GM19025 (cell line): Measurements from ENCODE around the gene KIF1B.
"Not testable (repeated sequence)": the region's sequence is repeated elsewhere in the genome, so short reads cannot be mapped to it uniquely, and the experiment has no call there.

Source experiments
- ATAC-seq: cut with Tn5 transposase; IDR thresholded peaks from one replicate; pipeline ENCODE4 v1.9.1; 2021; ENCODE audit warnings: mild to moderate bottlenecking, low read depth, moderate library complexity; ENCODE audit not compliant: unreplicated experiment

KIF1B gene

GRCh38 chr1:10193288-10193687 lies 17.1 kb upstream of the KIF1B start:
- no peak for ATAC-seq

GRCh38 chr1:10195570-10195969 lies 14.8 kb upstream of the KIF1B start:
- ATAC-seq: no peak

- no peak for ATAC-seq
Observed at GRCh38 chr1:10196976-10197375, 13.4 kb upstream of the KIF1B start.

GRCh38 chr1:10200620-10201019 lies 9.8 kb upstream of the KIF1B start:
- no peak for ATAC-seq

- ATAC-seq: no peak
Observed at GRCh38 chr1:10204003-10204642, 6.2 kb upstream of the KIF1B start.

GRCh38 chr1:10205206-10205605 lies 5.2 kb upstream of the KIF1B start:
- ATAC-seq: not testable (repeated sequence)

GRCh38 chr1:10207810-10208209 lies 2.6 kb upstream of the KIF1B start:
- ATAC-seq: no peak

- no peak for ATAC-seq
Observed at GRCh38 chr1:10208537-10208936, 1.8 kb upstream of the KIF1B start.

- ATAC-seq: no peak
Observed at GRCh38 chr1:10209590-10209904, 823 bp upstream of the KIF1B start.

- peak; percentile 4 for ATAC-seq
Observed at GRCh38 chr1:10210841-10211804, 753 bp downstream of the KIF1B start.

GRCh38 chr1:10211805-10212410 lies 1.5 kb downstream of the KIF1B start:
- no peak for ATAC-seq

GRCh38 chr1:10212476-10212875 lies 2.1 kb downstream of the KIF1B start:
- ATAC-seq: no peak

GRCh38 chr1:10213186-10213705 lies 2.9 kb downstream of the KIF1B start:
- no peak for ATAC-seq

- ATAC-seq: no peak
Observed at GRCh38 chr1:10216090-10216749, 5.8 kb downstream of the KIF1B start.

GRCh38 chr1:10217748-10218441 lies 7.5 kb downstream of the KIF1B start:
- ATAC-seq: no peak

GRCh38 chr1:10220200-10220599 lies 9.8 kb downstream of the KIF1B start:
- no peak for ATAC-seq

GRCh38 chr1:10220657-10221056 lies 10.3 kb downstream of the KIF1B start:
- not testable (repeated sequence) for ATAC-seq

- ATAC-seq: no peak
Observed at GRCh38 chr1:10225573-10225972, 15.2 kb downstream of the KIF1B start.

- no peak for ATAC-seq
Observed at GRCh38 chr1:10228528-10228927, 18.2 kb downstream of the KIF1B start.

GRCh38 chr1:10229903-10230302 lies 19.5 kb downstream of the KIF1B start:
- ATAC-seq: no peak
